GM23248 (cell line): Measurements from ENCODE around the gene PHLPP1. TPM values are rescaled to one million over a fixed set of nuclear protein-coding genes. Genes with fewer than 3 reads are reported as not detected.

Experiments used
- DNase-seq: peaks from one replicate; pipeline ENCODE4 v3.0.0-alpha.2; 2015
- H2AFZ ChIP-seq: fragments of 200-600 bp; sonication (generic); 2 replicates; pipeline ENCODE4 v1.6.1; 2016; ENCODE audit warnings: antibody characterized with exemption
- H3F3A ChIP-seq: fragments of 200-600 bp; sonication (generic); 2 replicates; pipeline ENCODE4 v1.6.1; 2016; ENCODE audit warnings: mild to moderate bottlenecking, antibody characterized with exemption, mixed run types; ENCODE audit not compliant: insufficient read depth
- H3K27ac ChIP-seq: fragments of 200-600 bp; sonication (generic); 2 replicates; pipeline ENCODE4 v1.5.1; 2016; ENCODE audit warnings: mild to moderate bottlenecking
- H3K27me3 ChIP-seq: fragments of 200-600 bp; sonication (generic); replicated peaks from 2 replicates; pipeline ENCODE4 v1.6.1; 2016; ENCODE audit warnings: mild to moderate bottlenecking; ENCODE audit not compliant: insufficient read depth
- H3K36me3 ChIP-seq: fragments of 200-600 bp; sonication (generic); 2 replicates; pipeline ENCODE4 v1.6.1; 2016; ENCODE audit warnings: low read depth, mild to moderate bottlenecking
- H3K4me1 ChIP-seq: fragments of 200-600 bp; sonication (generic); 2 replicates; pipeline ENCODE4 v1.6.1; 2016; ENCODE audit warnings: mild to moderate bottlenecking; ENCODE audit not compliant: insufficient read depth
- H3K4me2 ChIP-seq: fragments of 200-600 bp; sonication (generic); one replicate; pipeline ENCODE4 v1.6.1; 2016; ENCODE audit warnings: mild to moderate bottlenecking; ENCODE audit not compliant: unreplicated experiment
- H3K4me3 ChIP-seq: fragments of 200-600 bp; sonication (generic); 2 replicates; pipeline ENCODE4 v1.5.1; 2016; ENCODE audit warnings: mild to moderate bottlenecking
- H3K79me2 ChIP-seq: fragments of 200-600 bp; sonication (generic); 2 replicates; pipeline ENCODE4 v1.6.1; 2016; ENCODE audit warnings: mild to moderate bottlenecking; ENCODE audit not compliant: insufficient read depth
- H3K9ac ChIP-seq: fragments of 200-600 bp; sonication (generic); 2 replicates; pipeline ENCODE4 v1.6.1; 2016; ENCODE audit warnings: mild to moderate bottlenecking
- H3K9me2 ChIP-seq: fragments of 200-600 bp; sonication (generic); 2 replicates; pipeline ENCODE4 v1.6.1; 2016; ENCODE audit warnings: mixed run types, mild to moderate bottlenecking, moderate library complexity; ENCODE audit not compliant: insufficient read depth
- H3K9me3 ChIP-seq: fragments of 200-600 bp; sonication (generic); one replicate; pipeline ENCODE4 v1.6.1; 2017; ENCODE audit warnings: low read depth
- H4K20me1 ChIP-seq: fragments of 200-600 bp; sonication (generic); 2 replicates; pipeline ENCODE4 v1.6.0; 2016; ENCODE audit not compliant: insufficient read depth
- EZH2 ChIP-seq: fragments of 200-600 bp; sonication (generic); IDR thresholded peaks from 2 replicates; pipeline ENCODE4 v1.6.1; 2018; ENCODE audit warnings: antibody characterized with exemption, mild to moderate bottlenecking; ENCODE audit not compliant: insufficient read depth, poor library complexity, severe bottlenecking
- EZH2phosphoT487 ChIP-seq: fragments of 200-600 bp; sonication (generic); IDR thresholded peaks from 2 replicates; pipeline ENCODE4 v1.6.1; 2018; ENCODE audit warnings: antibody characterized with exemption, moderate library complexity, mild to moderate bottlenecking, low read depth; ENCODE audit not compliant: insufficient read depth
- WGBS, 2 experiments: methylation state at CpG; one replicate each; pipeline ENCODE4 v1.1.6; 2015 to 2017; ENCODE audit warnings: low lambda C conversion rate in 2 of 2, low coverage in 1 of 2; ENCODE audit errors: missing lambda C conversion rate in 2 of 2; 5-methylcytosine and 5-hydroxymethylcytosine counted together
- in situ Hi-C: fragments of 300-500 bp; cut with MboI; formaldehyde crosslinking; loops from 2 replicates; pipeline ENCODE4 v1.15.0; 2020
- polyA plus RNA-seq: library from polyadenylated mRNA; unstranded; fragments of >200 nt; fragmentation: Nextera tagmentation; extraction: Ambion mirVana; gene quantifications from 2 replicates; pipeline ENCODE4 v1.2.1, GENCODE V29; 2016
- total RNA-seq: library from RNA; depleted of rRNA; stranded (reverse); fragments of >200 nt; shearing (Covaris generic); gene quantifications from 2 replicates; pipeline ENCODE4 v1.2.3, GENCODE V29; 2014

Gene PHLPP1
- total and polyA plus RNA-seq, 2 experiments from 2014 or later, result 1.1 to 6.8 TPM

GRCh38 chr18:62838475-62839098 lies 123.2 kb downstream of the PHLPP1 start:
- Histone ChIP-seq H3F3A (peaks cover 6% of the 10 kb centered on the region; the same call in 1 of the 2 replicates), H3K36me3 (no peaks in the 10 kb centered on the region), H3K27me3 (no peaks in the 10 kb centered on the region), H4K20me1 (no peaks in the 10 kb centered on the region), H3K4me2 (no peak overlapping the region), H3K4me3 (no peak overlapping the region), H3K9me2 (no peaks in the 10 kb centered on the region), H3K27ac (no peak overlapping the region), H3K79me2 (0 out of 2 replicates have a peak, but pooled peaks cover 14% of the 10 kb centered on the region), H2AFZ (no peak overlapping the region), H3K4me1 (peaks cover 12% of the 10 kb centered on the region), H3K9ac (no peak overlapping the region), H3K9me3 (no peaks in the 10 kb centered on the region)
- in situ Hi-C loops, result no loop called here
- DNase-seq, result no peak
- 100% methylated on average over 1 of the region's 1 CpG for WGBS, 2 experiments
- TF ChIP-seq EZH2 (no peak), EZH2phosphoT487 (no peak)

- Histone ChIP-seq H3K9me3 (no peaks in the 10 kb centered on the region), H3K36me3 (no peaks in the 10 kb centered on the region), H3F3A (peaks cover 6% of the 10 kb centered on the region; the same call in 1 of the 2 replicates), H3K4me3 (no peak overlapping the region), H3K4me2 (peak overlapping the region; percentile 41), H3K27ac (peak overlapping the region; percentile 47), H3K9ac (no peak overlapping the region; the same call in 1 of the 2 replicates), H3K4me1 (peaks cover 12% of the 10 kb centered on the region), H3K79me2 (0 out of 2 replicates have a peak, but pooled peaks cover 3% of the 10 kb centered on the region), H4K20me1 (no peaks in the 10 kb centered on the region), H3K9me2 (no peaks in the 10 kb centered on the region), H3K27me3 (no peaks in the 10 kb centered on the region), H2AFZ (no peak overlapping the region)
- TF ChIP-seq EZH2 (no peak), EZH2phosphoT487 (no peak)
- in situ Hi-C loops, result no loop called here
- 74 to 84% methylated on average over 2 of the region's 2 CpGs for WGBS, 2 experiments
- DNase-seq, result peak; percentile 67
These were observed 124.8 kb downstream of the PHLPP1 start for GRCh38 chr18:62839874-62840713.

- TF ChIP-seq EZH2phosphoT487 (no peak), EZH2 (no peak)
- no peaks in the 10 kb centered on the region for H4K20me1 ChIP-seq
- H3K27ac ChIP-seq, result no peak overlapping the region
- H3F3A ChIP-seq, result peaks cover 6% of the 10 kb centered on the region; the same call in 1 of the 2 replicates
- peaks cover 12% of the 10 kb centered on the region for H3K4me1 ChIP-seq
- no peaks in the 10 kb centered on the region for H3K79me2 ChIP-seq
- no peaks in the 10 kb centered on the region for H3K9me2 ChIP-seq
- H3K9ac ChIP-seq, result no peak overlapping the region
- no peaks in the 10 kb centered on the region for H3K9me3 ChIP-seq
- in situ Hi-C loops, result no loop called here
- no peak overlapping the region for H3K4me3 ChIP-seq
- H3K36me3 ChIP-seq, result no peaks in the 10 kb centered on the region
- H3K4me2 ChIP-seq, result no peak overlapping the region
- no peak for DNase-seq
- no peak overlapping the region for H2AFZ ChIP-seq
- WGBS, 2 experiments, result 100% methylated on average over 1 of the region's 1 CpG
- H3K27me3 ChIP-seq, result no peaks in the 10 kb centered on the region
These were observed 126.1 kb downstream of the PHLPP1 start for GRCh38 chr18:62841405-62841804.

- H3K27ac ChIP-seq, result no peak overlapping the region
- no peaks in the 10 kb centered on the region for H3K9me2 ChIP-seq
- TF ChIP-seq EZH2 (no peak), EZH2phosphoT487 (no peak)
- H3K4me2 ChIP-seq, result no peak overlapping the region
- no peaks in the 10 kb centered on the region for H3K27me3 ChIP-seq
- no peak overlapping the region for H3K9ac ChIP-seq
- H3K36me3 ChIP-seq, result no peaks in the 10 kb centered on the region
- in situ Hi-C loops, result no loop called here
- no peak overlapping the region for H2AFZ ChIP-seq
- DNase-seq, result no peak
- no peak overlapping the region for H3K4me3 ChIP-seq
- H3F3A ChIP-seq, result peaks cover 6% of the 10 kb centered on the region; the same call in 1 of the 2 replicates
- no peaks in the 10 kb centered on the region for H3K9me3 ChIP-seq
- WGBS, 2 experiments, result 95 to 100% methylated on average over 1 of the region's 1 CpG
- no peaks in the 10 kb centered on the region for H3K79me2 ChIP-seq
- peaks cover 12% of the 10 kb centered on the region for H3K4me1 ChIP-seq
- no peaks in the 10 kb centered on the region for H4K20me1 ChIP-seq
These were observed 127.6 kb downstream of the PHLPP1 start for GRCh38 chr18:62842898-62843297.
